SKM-1 (cell line): ENCODE results near the gene TRIM41.
"Not testable (repeated sequence)": the region's sequence is repeated elsewhere in the genome, so short reads cannot be mapped to it uniquely, and the experiment has no call there.

Experiments
- DNase-seq: peaks from one replicate; lab custom pipeline; 2025; ENCODE audit not compliant: unreplicated experiment; lab: John Stamatoyannopoulos, UW

TRIM41 gene

DNA sequence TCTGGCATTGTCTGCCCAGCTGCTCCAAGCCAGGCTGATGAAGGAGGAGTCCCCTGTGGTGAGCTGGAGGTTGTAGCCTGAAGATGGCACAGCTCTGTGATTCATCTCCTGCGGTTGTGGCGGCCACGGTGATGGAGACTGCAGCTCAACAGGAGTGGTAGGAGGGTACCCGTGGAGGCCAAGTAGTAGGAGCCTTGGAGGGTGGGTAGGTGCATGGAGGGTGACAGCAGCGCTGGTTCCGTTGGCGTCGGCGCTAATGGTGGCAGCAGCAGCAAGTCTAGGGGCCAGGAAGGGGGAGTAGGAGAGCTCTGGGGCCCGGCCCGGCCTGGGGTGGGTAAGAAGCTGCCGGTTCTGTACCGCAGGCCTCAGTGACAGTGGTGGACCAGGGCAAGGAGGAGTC is 60.3 kb downstream of the TRIM41 start:
- no peak for DNase-seq

DNA sequence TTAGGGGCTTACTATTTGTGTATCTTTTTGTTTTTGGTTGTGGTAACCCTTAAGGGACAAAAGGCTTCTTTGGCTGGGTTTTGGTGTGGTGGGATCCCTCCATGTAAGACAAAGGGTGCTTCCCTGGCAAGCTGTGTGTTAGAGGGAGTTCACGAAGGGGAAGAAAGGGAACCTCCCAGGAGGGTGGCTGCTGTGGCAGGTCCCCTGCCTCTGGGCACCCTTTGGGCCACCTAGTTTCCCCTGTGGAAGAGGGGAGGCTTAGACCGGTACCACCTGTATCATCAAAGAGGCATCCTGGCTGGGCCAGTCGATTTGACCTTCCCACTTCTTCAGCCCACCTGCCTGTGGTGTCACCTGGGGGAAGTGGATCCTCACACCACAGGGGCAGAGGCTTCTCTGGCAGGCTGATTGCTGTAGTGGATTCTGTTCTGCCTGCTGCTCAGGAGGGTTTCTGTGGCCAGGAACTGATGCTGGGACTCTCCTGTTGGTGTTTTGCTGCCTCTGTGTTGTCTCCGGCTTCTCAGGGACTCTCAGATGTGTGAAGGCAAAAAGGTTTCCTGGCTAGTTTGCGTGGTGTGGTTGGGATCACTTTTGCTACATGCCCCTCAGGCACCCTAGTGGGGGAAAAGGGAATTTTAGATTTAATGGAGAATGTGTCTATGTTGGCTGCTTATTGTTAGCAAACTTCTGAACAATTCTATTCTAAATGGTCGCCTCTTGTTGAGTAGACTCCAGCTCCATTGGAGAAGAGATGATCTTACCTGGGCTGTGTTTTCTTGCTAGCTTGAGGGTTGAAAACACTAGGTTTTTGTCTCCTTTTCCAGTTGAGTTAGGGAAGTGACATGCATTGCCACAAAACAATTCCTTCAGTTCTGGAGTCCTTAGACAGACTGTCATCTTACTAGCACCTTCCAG is 61.0 kb downstream of the TRIM41 start:
- DNase-seq: not testable (repeated sequence)
